Measurements from ENCODE around the gene PHF19. TPM values are rescaled to one million over a fixed set of nuclear protein-coding genes. Genes with fewer than 3 reads are reported as not detected.
A peak's percentile ranks its signal among the peaks of the same experiment; 100 is the strongest.

Gene PHF19
- polyA plus RNA-seq, 3 donors: 4.1 to 37.8 (median 10.6) TPM

GRCh38 chr9:120845255-120845654 lies 31.7 kb downstream of the PHF19 start:
- no peak overlapping the region for H3K27ac ChIP-seq (ENCODE audit: low read depth, low read length)

- WGBS, 3 donors: 1 to 8% (median 4%) methylated on average over 61 to 62 of the region's 62 CpGs
- H3K27ac ChIP-seq (ENCODE audit: low read depth, low read length): peak within 1 kb of the TSS; percentile 65
Measured at GRCh38 chr9:120842685-120843485, 34.1 kb downstream of the PHF19 start, which contains the start of gene PSMD5. Gene PSMD5 (minus strand): TSS chr9:120842922. CDS start chr9:120842909, 13 bp downstream.

- WGBS, 3 donors: 25 to 46% (median 44%) methylated on average over 18 of the region's 18 CpGs
- no peak overlapping the region for H3K27ac ChIP-seq (ENCODE audit: low read depth, low read length)
Measured at GRCh38 chr9:120841930-120842684, 34.9 kb downstream of the PHF19 start.

- WGBS, 3 donors: 71 to 78% (median 72%) methylated on average over 2 of the region's 2 CpGs
- no peak overlapping the region for H3K27ac ChIP-seq (ENCODE audit: low read depth, low read length)
Measured at GRCh38 chr9:120839146-120839545, 37.8 kb downstream of the PHF19 start.

GRCh38 chr9:120837921-120838320 lies 39.1 kb downstream of the PHF19 start:
- 84 to 89% (median 86%) methylated on average over 3 of the region's 3 CpGs for WGBS, 3 donors
- no peak overlapping the region for H3K27ac ChIP-seq (ENCODE audit: low read depth, low read length)

- H3K27ac ChIP-seq (ENCODE audit: low read depth, low read length): no peak overlapping the region
- 87 to 96% (median 91%) methylated on average over 6 to 7 of the region's 7 CpGs for WGBS, 3 donors
Measured at GRCh38 chr9:120833325-120833724, 43.7 kb downstream of the PHF19 start.

- no peak overlapping the region for H3K27ac ChIP-seq (ENCODE audit: low read depth, low read length)
Measured at GRCh38 chr9:120832807-120833206, 44.2 kb downstream of the PHF19 start.

- 92 to 98% (median 94%) methylated on average over 3 of the region's 3 CpGs for WGBS, 3 donors
- H3K27ac ChIP-seq (ENCODE audit: low read depth, low read length): no peak overlapping the region
Measured at GRCh38 chr9:120830865-120831264, 46.1 kb downstream of the PHF19 start.

- WGBS, 3 donors: 81 to 94% (median 90%) methylated on average over 3 of the region's 3 CpGs
- no peak overlapping the region for H3K27ac ChIP-seq (ENCODE audit: low read depth, low read length)
Measured at GRCh38 chr9:120830151-120830550, 46.8 kb downstream of the PHF19 start.

GRCh38 chr9:120829650-120830049 lies 47.3 kb downstream of the PHF19 start:
- H3K27ac ChIP-seq (ENCODE audit: low read depth, low read length): no peak overlapping the region
- WGBS, 3 donors: 83 to 95% (median 91%) methylated on average over 1 of the region's 1 CpG

- no peak overlapping the region for H3K27ac ChIP-seq (ENCODE audit: low read depth, low read length)
- WGBS, 3 donors: 48 to 95% (median 93%) methylated on average over 4 of the region's 4 CpGs
Measured at GRCh38 chr9:120820095-120820494, 56.9 kb downstream of the PHF19 start.

GRCh38 chr9:120818595-120818994 lies 58.4 kb downstream of the PHF19 start:
- H3K27ac ChIP-seq (ENCODE audit: low read depth, low read length): no peak overlapping the region
- WGBS, 3 donors: 79 to 96% (median 88%) methylated on average over 1 of the region's 1 CpG

- H3K27ac ChIP-seq (ENCODE audit: low read depth, low read length): no peak overlapping the region
- WGBS, 3 donors: 86 to 97% (median 91%) methylated on average over 4 of the region's 4 CpGs
Measured at GRCh38 chr9:120815075-120815474, 61.9 kb downstream of the PHF19 start.

GRCh38 chr9:120808931-120809330 lies 68.1 kb downstream of the PHF19 start:
- no peak overlapping the region for H3K27ac ChIP-seq (ENCODE audit: low read depth, low read length)

- no peak overlapping the region for H3K27ac ChIP-seq (ENCODE audit: low read depth, low read length)
Measured at GRCh38 chr9:120807607-120808379, 69.2 kb downstream of the PHF19 start.

Measured in adipose tissue (tissue), 3 donors.